Putamen (tissue), 1 donor: ENCODE data around the gene ZNF500.
"Not testable (repeated sequence)": the region's sequence is repeated elsewhere in the genome, so short reads cannot be mapped to it uniquely, and the experiment has no call there.

Experiments used
- DNase-seq: peaks from one replicate; pipeline ENCODE4 v3.0.0-alpha.2; 2016; ENCODE audit warnings: low spot score

ZNF500 gene

GRCh38 chr16:4796982-4797804 is 30.2 kb upstream of the ZNF500 start:
- DNase-seq: no peak

DNA sequence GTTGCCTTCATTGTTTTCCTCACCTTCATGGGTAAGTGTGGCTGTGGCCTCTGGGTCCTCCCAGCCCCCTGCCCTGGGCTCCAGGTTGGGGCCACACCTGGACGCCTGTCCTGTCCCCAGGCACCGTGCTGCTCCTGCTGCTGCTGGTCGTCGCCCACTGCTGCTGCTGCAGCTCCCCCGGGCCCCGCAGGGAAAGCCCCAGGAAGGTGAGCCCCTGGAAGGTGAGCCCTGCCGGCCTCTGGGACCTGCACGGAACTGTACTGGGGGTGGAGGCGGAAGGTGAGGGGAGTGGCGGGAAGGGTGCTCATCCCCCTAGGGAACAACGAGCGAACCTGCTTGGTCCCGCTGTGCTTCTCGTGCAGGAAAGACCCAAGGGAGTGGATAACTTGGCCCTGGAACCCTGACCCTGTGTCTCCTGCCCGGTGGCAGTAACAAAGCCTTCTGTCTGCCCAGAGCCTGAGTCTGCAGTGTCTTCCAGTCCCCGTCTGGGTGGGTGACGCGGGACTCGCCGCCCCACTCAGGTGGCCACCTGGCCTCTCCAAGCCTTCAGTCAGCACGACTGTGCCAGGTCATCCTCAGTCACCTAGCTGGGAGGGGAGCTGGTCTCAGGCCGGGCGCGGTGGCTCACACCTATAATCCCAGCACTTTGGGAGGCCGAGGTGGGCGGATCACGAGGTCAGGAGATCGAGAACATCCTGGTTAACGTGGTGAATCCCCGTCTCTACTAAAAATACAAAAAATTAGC is 29.0 kb upstream of the ZNF500 start:
- DNase-seq: no peak

GRCh38 chr16:4795181-4795827 is 28.3 kb upstream of the ZNF500 start, which contains the start of gene SMIM22:
TSS of gene SMIM22 (plus strand) at chr16:4795369. CDS start at chr16:4795735, 366 bp downstream.
- no peak for DNase-seq

DNA sequence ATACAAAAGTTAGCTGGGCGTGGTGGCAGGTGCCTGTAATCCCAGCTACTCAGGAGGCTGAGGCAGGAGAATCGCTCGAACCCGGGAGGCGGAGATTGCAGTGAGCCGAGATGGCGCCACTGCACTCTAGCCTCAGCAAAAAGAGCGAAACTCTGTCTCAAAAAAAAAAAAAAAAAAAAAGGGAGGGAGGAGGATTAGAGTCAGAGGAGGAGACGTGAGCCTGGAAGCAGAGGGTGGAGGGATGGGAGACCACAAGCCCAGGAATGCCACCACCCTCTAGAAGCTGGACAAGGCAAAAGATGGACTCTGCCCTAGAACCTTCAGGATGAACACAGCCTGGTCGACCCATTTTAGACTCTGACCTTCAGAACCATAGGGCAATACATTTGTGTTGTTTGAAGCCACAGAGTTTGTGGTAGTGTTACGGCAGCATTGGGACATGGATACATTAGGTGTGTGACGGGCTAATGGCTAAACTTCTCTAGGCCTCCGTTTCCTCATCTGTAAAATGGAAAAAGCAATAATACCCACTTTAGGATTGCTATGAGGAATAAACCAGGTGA is 26.1 kb upstream of the ZNF500 start:
- DNase-seq: no peak

- no peak for DNase-seq
Measured at GRCh38 chr16:4790871-4791270, 23.9 kb upstream of the ZNF500 start.

DNA sequence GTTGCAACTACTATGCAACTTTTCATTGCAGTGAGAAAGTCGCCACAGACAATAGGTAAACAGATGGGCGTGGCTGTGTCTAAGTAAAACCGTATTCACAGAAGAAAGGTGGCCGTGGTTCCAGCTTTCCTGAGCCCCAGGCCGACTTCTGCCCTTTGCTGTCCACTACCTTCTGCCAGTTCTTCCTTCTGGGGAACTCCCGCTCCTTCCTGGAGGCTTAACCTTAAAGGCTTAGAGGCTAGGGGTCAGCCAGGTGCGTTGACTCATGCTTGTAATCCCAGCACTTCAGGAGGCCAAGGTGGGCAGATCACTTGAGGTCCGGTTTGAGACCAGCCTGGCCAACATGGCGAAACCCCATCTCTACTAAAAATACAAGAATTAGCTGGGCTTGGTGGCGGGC is 23.3 kb upstream of the ZNF500 start:
- DNase-seq: no peak

GRCh38 chr16:4788910-4789309 is 21.9 kb upstream of the ZNF500 start:
- DNase-seq: no peak

GRCh38 chr16:4788489-4788889 is 21.5 kb upstream of the ZNF500 start:
- DNase-seq: no peak

DNA sequence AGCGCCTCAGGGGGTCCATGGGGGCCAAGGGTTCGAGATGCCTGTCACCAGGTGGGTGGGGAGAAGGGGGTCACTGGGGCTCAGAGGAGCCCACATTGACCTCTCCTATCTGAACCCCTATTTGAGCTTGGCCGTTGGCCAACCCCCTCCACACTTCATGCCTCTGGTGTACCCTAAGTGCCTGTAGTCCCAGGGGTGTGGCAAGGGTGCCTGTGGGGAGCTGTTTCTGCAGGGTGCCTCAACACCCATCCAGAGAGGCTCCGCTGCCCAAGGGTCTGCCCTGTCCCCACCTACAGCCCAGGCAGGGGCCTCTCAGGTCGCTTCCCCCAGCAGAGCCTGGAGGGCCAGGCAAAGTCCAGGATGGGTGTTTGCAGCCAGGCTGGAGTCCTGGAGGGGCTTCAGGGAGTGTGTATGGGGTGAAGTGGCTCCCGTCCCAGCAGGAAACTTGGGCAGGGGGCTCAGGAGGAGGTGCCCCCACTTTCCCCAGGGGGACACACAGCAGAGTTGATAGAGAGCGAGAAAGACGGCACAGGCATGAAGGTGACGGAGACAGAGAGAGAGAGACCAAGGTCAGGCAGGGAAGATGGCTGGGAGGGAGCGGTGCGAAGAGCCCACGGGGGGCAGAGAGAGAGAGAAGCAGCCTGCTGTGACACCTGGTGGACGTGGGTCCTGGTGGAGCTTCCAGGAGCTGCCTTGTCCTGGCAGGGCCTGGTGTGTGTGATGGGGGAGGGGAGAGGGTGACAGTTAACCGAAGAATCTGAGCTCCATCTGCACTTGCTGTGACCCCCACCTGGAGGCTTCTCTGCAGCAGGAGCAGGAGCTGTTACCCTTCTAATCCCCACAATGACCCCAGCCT is 20.9 kb upstream of the ZNF500 start, which contains the start of gene SEPTIN12:
SEPTIN12 (minus strand) TSS at position 719 of the 856 bp plus-strand sequence; CDS start at position 19, 700 bp downstream.
- DNase-seq: no peak

GRCh38 chr16:4787068-4787467 is 20.1 kb upstream of the ZNF500 start:
- no peak for DNase-seq

- no peak for DNase-seq
Measured at GRCh38 chr16:4785758-4786433, 18.9 kb upstream of the ZNF500 start.

DNA sequence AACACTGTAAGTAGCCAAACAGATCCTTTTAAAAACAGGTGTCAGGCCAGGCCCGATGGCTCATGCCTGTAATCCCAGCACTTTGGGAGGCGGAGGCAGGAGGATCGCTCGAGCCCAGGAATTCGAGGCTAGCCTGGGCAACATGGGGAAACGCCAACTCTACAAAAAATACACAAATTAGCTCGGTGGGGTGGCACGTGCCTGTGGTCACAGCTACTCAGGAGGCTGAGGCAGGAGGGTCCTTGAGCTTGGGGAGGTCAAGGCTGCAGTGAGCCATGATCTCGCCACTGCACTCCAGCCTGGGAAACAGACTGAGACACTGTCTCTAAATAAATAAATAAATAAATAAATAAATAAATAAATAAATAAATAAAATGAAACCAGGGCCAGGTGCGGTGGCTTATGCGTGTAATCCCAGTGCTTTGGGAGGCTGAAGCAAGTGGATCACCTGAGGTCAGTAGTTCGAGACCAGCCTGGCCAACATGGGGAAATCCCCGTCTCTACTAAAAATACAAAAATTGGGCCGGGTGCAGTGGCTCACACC is 17.6 kb upstream of the ZNF500 start:
- DNase-seq: not testable (repeated sequence)

- no peak for DNase-seq
Measured at GRCh38 chr16:4783951-4784336, 17.0 kb upstream of the ZNF500 start.

DNA sequence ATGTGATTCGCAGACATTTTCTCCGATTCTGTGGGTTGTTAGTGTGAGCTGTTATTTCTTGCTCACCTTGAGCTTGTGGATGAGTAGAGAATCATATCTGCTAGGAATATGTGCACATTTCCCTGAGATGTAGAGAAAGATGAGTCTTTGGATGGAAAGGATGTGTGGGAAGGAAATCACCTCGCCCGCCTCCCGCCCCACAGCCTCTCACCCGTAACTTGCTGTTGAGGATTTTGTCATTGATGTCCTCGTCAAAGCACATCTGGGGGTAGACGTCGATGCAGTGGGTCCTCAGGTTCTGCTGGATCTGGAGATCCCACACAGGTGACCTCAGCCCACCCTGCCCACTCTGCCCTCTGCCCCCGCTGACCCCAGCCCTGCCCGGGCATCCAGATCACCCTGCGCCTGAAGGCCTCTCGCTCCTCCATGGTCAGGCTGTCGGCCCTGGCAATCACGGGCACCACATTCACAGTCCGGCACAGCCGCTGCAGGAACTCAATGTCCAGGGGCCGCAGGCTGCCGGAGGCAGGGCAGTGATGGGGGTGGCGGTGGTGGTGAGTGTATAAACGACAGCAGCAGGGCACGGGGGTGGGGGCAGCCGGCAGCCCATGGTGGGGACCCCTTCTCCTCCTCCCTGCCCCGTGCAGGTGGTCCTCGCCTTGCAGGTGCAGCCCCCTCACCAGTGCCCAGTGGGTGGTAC is 16.4 kb upstream of the ZNF500 start:
- DNase-seq: no peak

- no peak for DNase-seq
Measured at GRCh38 chr16:4780235-4780634, 13.3 kb upstream of the ZNF500 start.

- DNase-seq: no peak
Measured at GRCh38 chr16:4778050-4778392, 11.1 kb upstream of the ZNF500 start.

DNA sequence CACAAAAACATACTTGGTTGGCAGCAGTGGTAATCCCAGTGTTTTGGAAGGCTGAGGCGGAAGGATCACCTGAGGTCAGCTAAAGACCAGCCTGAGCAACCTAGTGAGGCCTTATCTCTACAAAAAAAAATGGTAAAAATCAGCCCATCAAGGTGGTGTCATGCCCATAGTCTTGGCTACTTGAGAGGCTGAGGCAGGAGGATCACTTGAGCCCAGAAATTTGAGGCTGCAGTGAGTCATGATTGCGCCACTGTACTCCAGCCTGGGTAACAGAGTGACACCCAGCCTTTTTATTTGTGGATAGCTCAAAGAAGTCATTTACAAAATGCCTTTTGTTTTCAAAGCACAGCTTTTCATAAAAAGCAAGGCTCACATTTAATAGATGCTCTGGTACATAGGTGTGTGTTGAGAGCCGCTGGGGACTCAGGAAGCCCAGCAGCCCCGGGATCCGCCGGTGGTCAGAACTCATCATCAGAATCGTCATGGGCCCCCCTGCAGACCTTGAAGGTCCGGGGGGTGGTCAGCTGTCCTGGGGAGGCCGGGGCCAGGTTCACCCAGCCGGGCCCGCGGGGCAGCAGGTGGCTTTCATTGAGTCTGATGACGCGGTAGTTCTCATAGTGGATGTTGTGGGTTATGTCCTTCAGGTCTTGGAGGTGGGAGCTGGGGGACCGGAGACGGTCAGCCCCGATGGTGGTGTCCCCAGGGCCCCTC is 10.5 kb upstream of the ZNF500 start:
- DNase-seq: no peak

DNA sequence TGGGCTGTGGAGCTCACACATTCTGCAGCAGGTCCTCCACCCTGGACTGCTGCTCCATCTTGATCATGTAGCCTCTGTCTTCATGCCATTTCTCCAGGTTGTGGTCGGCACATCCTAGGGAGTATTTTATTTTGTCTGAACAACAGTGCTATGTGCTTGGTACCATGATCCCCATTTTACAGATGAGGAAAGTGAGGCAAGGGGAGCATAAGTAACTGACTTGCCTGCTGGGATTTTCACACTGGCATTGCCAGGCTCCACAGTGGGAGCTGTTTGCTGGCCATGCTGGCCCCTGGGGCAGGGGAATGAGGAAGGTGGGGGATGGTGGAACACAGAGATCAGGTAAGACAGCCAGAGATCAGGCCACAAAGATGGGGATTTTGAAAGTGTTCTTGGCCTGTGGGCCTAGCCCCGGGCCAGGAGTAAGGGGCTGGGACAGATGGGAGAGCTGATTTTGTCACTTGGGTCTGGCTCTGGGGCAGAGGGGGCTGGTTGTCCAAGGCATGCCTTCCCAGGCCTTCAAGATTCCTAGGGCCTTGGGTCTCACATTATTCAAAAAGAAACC is 9.3 kb upstream of the ZNF500 start:
- no peak for DNase-seq

GRCh38 chr16:4775005-4775404 is 8.0 kb upstream of the ZNF500 start:
- no peak for DNase-seq
